IMR-90 (cell line): Measurements from ENCODE around the gene DCAF17. TPM values are rescaled to one million over a fixed set of nuclear protein-coding genes. Genes with fewer than 3 reads are reported as not detected.

Experiments
- ATAC-seq: fragments of 200-7000 bp; cut with Tn5 transposase; 2 replicates; pipeline ENCODE4 v1.9.1; 2020; ENCODE audit warnings: low read depth, mild to moderate bottlenecking, moderate library complexity
- BruUV-seq: library from RNA; stranded (reverse); fragments of 400-500 nt; replicated peaks from 2 replicates; lab custom pipeline; 2021; lab: Mats Ljungman, UMichigan
- CTCF ChIA-PET: fragments of 300-600 bp; formaldehyde crosslinking; extraction: SDS; loops from one replicate; lab custom pipeline; 2021; ENCODE audit warnings: antibody characterized with exemption; lab: Yijun Ruan, JAX
- POLR2A ChIA-PET: fragments of 300-600 bp; sonication (Branson Sonifier 250); formaldehyde crosslinking; loops from one replicate; lab custom pipeline; 2022; ENCODE audit warnings: antibody characterized with exemption; ENCODE audit not compliant: unreplicated experiment; lab: Charles Lee
- DNase-seq: peaks from one replicate; pipeline ENCODE4 v3.0.0; 2013
- H2AFZ ChIP-seq: replicated peaks from 2 replicates; pipeline ENCODE3; 2013; ENCODE audit warnings: low read length, mild to moderate bottlenecking; ENCODE audit not compliant: poor library complexity
- H2AK5ac ChIP-seq: 2 replicates; pipeline ENCODE4 v1.6.1; 2013; ENCODE audit warnings: low read depth, low read length, inconsistent platforms
- H2AK9ac ChIP-seq: replicated peaks from 2 replicates; pipeline ENCODE3; 2013; ENCODE audit warnings: mild to moderate bottlenecking, low read depth, low read length, moderate library complexity; ENCODE audit not compliant: poor library complexity
- H2BK120ac ChIP-seq: 2 replicates; pipeline ENCODE4 v1.6.1; 2013; ENCODE audit warnings: low read depth, low read length, inconsistent platforms
- H2BK15ac ChIP-seq: 3 replicates; pipeline ENCODE4 v1.6.1; 2013; ENCODE audit warnings: low read depth, low read length, inconsistent platforms
- H2BK20ac ChIP-seq: 2 replicates; pipeline ENCODE4 v1.6.1; 2013; ENCODE audit warnings: low read depth, mild to moderate bottlenecking, inconsistent platforms, low read length, moderate library complexity
- H2BK5ac ChIP-seq: 2 replicates; pipeline ENCODE4 v1.6.1; 2013; ENCODE audit warnings: mild to moderate bottlenecking, low read depth, low read length, inconsistent platforms; ENCODE audit not compliant: poor library complexity, severe bottlenecking
- H3K14ac ChIP-seq: replicated peaks from 2 replicates; pipeline ENCODE4 v1.6.1; 2013; ENCODE audit warnings: low read depth, low read length, inconsistent platforms
- H3K18ac ChIP-seq: 2 replicates; pipeline ENCODE4 v1.6.1; 2013; ENCODE audit warnings: low read depth, low read length, control low read depth
- H3K23ac ChIP-seq: 2 replicates; pipeline ENCODE4 v1.6.1; 2013; ENCODE audit warnings: low read depth, low read length, inconsistent platforms
- H3K27ac ChIP-seq: 2 replicates; pipeline ENCODE4 v1.5.1; 2013; ENCODE audit warnings: mild to moderate bottlenecking, control low read depth, low read length; ENCODE audit not compliant: insufficient read depth
- H3K27me3 ChIP-seq: 2 replicates; pipeline ENCODE4 v1.6.1; 2013; ENCODE audit warnings: low read length; ENCODE audit not compliant: control insufficient read depth, insufficient read depth
- H3K36me3 ChIP-seq: 2 replicates; pipeline ENCODE4 v1.6.1; 2013; ENCODE audit warnings: low read length, mixed read lengths; ENCODE audit not compliant: control insufficient read depth, insufficient read depth
- H3K4ac ChIP-seq: 2 replicates; pipeline ENCODE4 v1.6.1; 2013; ENCODE audit warnings: low read depth, low read length, inconsistent platforms
- H3K4me1 ChIP-seq: 2 replicates; pipeline ENCODE4 v1.6.1; 2013; ENCODE audit warnings: low read length, mixed read lengths; ENCODE audit not compliant: control insufficient read depth, insufficient read depth
- H3K4me2 ChIP-seq: 2 replicates; pipeline ENCODE4 v1.6.1; 2013; ENCODE audit warnings: low read depth, mild to moderate bottlenecking, control low read depth, low read length, moderate library complexity
- H3K4me3 ChIP-seq: 2 replicates; pipeline ENCODE4 v1.5.1; 2013; ENCODE audit warnings: low read depth, mild to moderate bottlenecking, control low read depth, low read length, moderate library complexity; ENCODE audit not compliant: insufficient read depth
- H3K56ac ChIP-seq: 2 replicates; pipeline ENCODE4 v1.6.1; 2013; ENCODE audit warnings: low read length, inconsistent platforms; ENCODE audit not compliant: insufficient read depth; ENCODE audit errors: extremely low read depth
- H3K79me1 ChIP-seq, 2 experiments: 2 replicates each; pipeline ENCODE4 v1.6.1; 2013; ENCODE audit warnings: low read length in 2 of 2, inconsistent platforms in 1 of 2, low read depth in 1 of 2
- H3K9ac ChIP-seq: 2 replicates; pipeline ENCODE4 v1.6.1; 2013; ENCODE audit warnings: low read depth, low read length, control low read depth
- H3K9me1 ChIP-seq: 2 replicates; pipeline ENCODE4 v1.6.1; 2013; ENCODE audit warnings: low read length, inconsistent platforms; ENCODE audit not compliant: insufficient read depth
- H3K9me3 ChIP-seq: 2 replicates; pipeline ENCODE4 v1.6.1; 2013; ENCODE audit warnings: low read length; ENCODE audit not compliant: control insufficient read depth, insufficient read depth
- H4K20me1 ChIP-seq: 2 replicates; pipeline ENCODE4 v1.6.1; 2013; ENCODE audit warnings: low read length, inconsistent platforms; ENCODE audit not compliant: insufficient read depth
- H4K5ac ChIP-seq: 2 replicates; pipeline ENCODE4 v1.6.1; 2013; ENCODE audit warnings: mild to moderate bottlenecking, low read depth, low read length, control low read depth
- H4K8ac ChIP-seq, 2 experiments: 2 replicates each; pipeline ENCODE4 v1.6.1; 2013; ENCODE audit warnings: low read depth in 2 of 2, low read length in 2 of 2, control low read depth in 1 of 2, inconsistent platforms in 1 of 2
- H4K91ac ChIP-seq: 2 replicates; pipeline ENCODE4 v1.6.1; 2013; ENCODE audit warnings: low read depth, low read length, inconsistent platforms; ENCODE audit not compliant: insufficient read depth
- BHLHE40 ChIP-seq: fragments of 150-350 bp; IDR thresholded peaks from 2 replicates; pipeline ENCODE4 v1.6.1; 2016; ENCODE audit warnings: mild to moderate bottlenecking, low read depth, low read length
- CEBPB ChIP-seq: IDR thresholded peaks from 2 replicates; pipeline ENCODE4 v1.6.1; 2012; ENCODE audit warnings: low read depth, low read length, improper control_type of control experiment
- CHD1 ChIP-seq: IDR thresholded peaks from 2 replicates; pipeline ENCODE4 v1.6.1; 2012; ENCODE audit warnings: low read depth, low read length, improper control_type of control experiment
- CTCF ChIP-seq: conservative IDR thresholded peaks from 2 replicates; pipeline ENCODE4 v1.5.1; 2012; ENCODE audit warnings: mild to moderate bottlenecking, low read depth, low read length, improper control_type of control experiment
- ELK1 ChIP-seq: fragments of 150-350 bp; IDR thresholded peaks from 2 replicates; pipeline ENCODE4 v1.6.1; 2016; ENCODE audit warnings: low read depth, mild to moderate bottlenecking, low read length, moderate library complexity, borderline replicate concordance
- FOS ChIP-seq: fragments of 150-350 bp; IDR thresholded peaks from 2 replicates; pipeline ENCODE4 v1.6.1; 2016; ENCODE audit warnings: low read depth, low read length
- MAFK ChIP-seq: IDR thresholded peaks from 2 replicates; pipeline ENCODE4 v1.6.1; 2012; ENCODE audit warnings: low read depth, low read length, improper control_type of control experiment
- MAZ ChIP-seq: IDR thresholded peaks from 2 replicates; pipeline ENCODE4 v1.6.1; 2012; ENCODE audit warnings: low read depth, mild to moderate bottlenecking, low read length, improper control_type of control experiment, moderate library complexity, borderline replicate concordance
- MXI1 ChIP-seq: IDR thresholded peaks from 2 replicates; pipeline ENCODE4 v1.6.1; 2012; ENCODE audit warnings: low read depth, mild to moderate bottlenecking, low read length, moderate library complexity, borderline replicate concordance
- NFE2L2 ChIP-seq: fragments of 150-350 bp; IDR thresholded peaks from 2 replicates; pipeline ENCODE4 v1.6.1; 2016; ENCODE audit warnings: low read depth, mild to moderate bottlenecking, low read length
- POLR2A ChIP-seq: IDR thresholded peaks from 2 replicates; pipeline ENCODE4 v1.6.1; 2012; ENCODE audit warnings: mild to moderate bottlenecking, low read depth, low read length
- RAD21 ChIP-seq: IDR thresholded peaks from 2 replicates; pipeline ENCODE4 v1.6.1; 2012; ENCODE audit warnings: low read length, improper control_type of control experiment
- RCOR1 ChIP-seq: IDR thresholded peaks from 2 replicates; pipeline ENCODE4 v1.6.1; 2012; ENCODE audit warnings: mild to moderate bottlenecking, low read length, improper control_type of control experiment; ENCODE audit not compliant: insufficient replicate concordance
- RFX5 ChIP-seq: IDR thresholded peaks from 2 replicates; pipeline ENCODE4 v1.8.0; 2012; ENCODE audit warnings: low read depth, mild to moderate bottlenecking, low read length, moderate library complexity
- SMC3 ChIP-seq: fragments of 150-350 bp; IDR thresholded peaks from 2 replicates; pipeline ENCODE4 v1.6.1; 2016; ENCODE audit warnings: low read depth, mild to moderate bottlenecking, antibody characterized with exemption, low read length, moderate library complexity
- USF2 ChIP-seq: fragments of 150-350 bp; IDR thresholded peaks from 2 replicates; pipeline ENCODE4 v1.6.1; 2017; ENCODE audit warnings: mild to moderate bottlenecking, antibody characterized with exemption, low read length, low read depth
- WGBS, 2 experiments: methylation state at CpG; one replicate each; pipeline versions ENCODE4 v1.1.5 to v1.1.7; 2013; ENCODE audit warnings: missing lambda C conversion rate in 2 of 2; ENCODE audit not compliant: insufficient read length in 1 of 2; ENCODE audit errors: extremely low coverage in 2 of 2; 5-methylcytosine and 5-hydroxymethylcytosine counted together
- dilution Hi-C: fragments of 300-500 bp; cut with HindIII; formaldehyde crosslinking; loops from one replicate; pipeline ENCODE4 v1.14.3; 2018; ENCODE audit warnings: low sequenced_read_pairs; ENCODE audit not compliant: unreplicated experiment
- in situ Hi-C: fragments of 300-500 bp; cut with MboI; formaldehyde crosslinking; loops from 3 replicates; pipeline ENCODE4 v1.14.3; 2019; ENCODE audit warnings: low sequenced_read_pairs, inconsistent platforms, mixed read lengths
- intact Hi-C: fragments of 100-400 bp; cut with micrococcal nuclease; formaldehyde crosslinking; loops from 2 replicates; pipeline ENCODE4 v1.10.0; 2022
- polyA plus RNA-seq, 3 experiments: library from polyadenylated mRNA; depleted of rRNA; stranded (reverse); fragments of >200 nt; gene quantifications; 2 replicates each; pipeline ENCODE4 v1.2.3, GENCODE V29; 2012; ENCODE audit warnings: low replicate concordance in 1 of 3
- total RNA-seq: library from RNA; depleted of rRNA; stranded (reverse); fragments of >200 nt; gene quantifications from 2 replicates; pipeline ENCODE4 v1.2.3, GENCODE V29; 2012

Gene DCAF17
- total and polyA plus RNA-seq, 2 of the 4 experiments (the other 2 are of a cell fraction): 6.7 to 13.1 TPM

GRCh38 chr2:171485116-171485515, 51.1 kb downstream of the DCAF17 start:
- Histone ChIP-seq H2BK120ac (no peak overlapping the region), H3K36me3 (no peaks in the 10 kb centered on the region), H3K9ac (no peak overlapping the region), H4K8ac (no peak overlapping the region), H4K91ac (no peak overlapping the region), H3K9me1 (peaks cover 5% of the 10 kb centered on the region; the same call in 1 of the 2 replicates), H3K4me3 (no peak overlapping the region), H3K18ac (no peak overlapping the region), H4K5ac (no peak overlapping the region), H3K4ac (no peak overlapping the region), H2AK9ac (no peak overlapping the region), H2BK20ac (no peak overlapping the region), H3K27ac (no peak overlapping the region), H4K20me1 (no peaks in the 10 kb centered on the region), H2BK15ac (no peak overlapping the region), H3K79me1 (no peaks in the 10 kb centered on the region), H3K4me2 (no peak overlapping the region), H3K56ac (no peak overlapping the region), H2AFZ (no peak overlapping the region), H3K23ac (no peak overlapping the region), H2AK5ac (no peak overlapping the region), H3K27me3 (no peaks in the 10 kb centered on the region), H3K14ac (no peak overlapping the region), H2BK5ac (no peak overlapping the region), H3K9me3 (no peaks in the 10 kb centered on the region), H3K4me1 (peaks cover 2% of the 10 kb centered on the region)
- no peak for TF ChIP-seq BHLHE40
- no peak for TF ChIP-seq RFX5
- TF ChIP-seq USF2: no peak
- TF ChIP-seq ELK1: no peak
- no peak for TF ChIP-seq SMC3
- no peak for TF ChIP-seq MAZ
- TF ChIP-seq POLR2A: no peak
- TF ChIP-seq CHD1: no peak
- no peak for TF ChIP-seq CEBPB
- no peak for TF ChIP-seq MXI1
- no peak for TF ChIP-seq MAFK
- TF ChIP-seq RAD21: no peak
- no peak for TF ChIP-seq FOS
- TF ChIP-seq CTCF: no peak
- TF ChIP-seq RCOR1: no peak
- no peak for TF ChIP-seq NFE2L2
- ATAC-seq: no peak
- POLR2A ChIA-PET: no interaction called here
- dilution Hi-C loops: no loop called here
- in situ Hi-C loops: no loop called here
- no CpG with 5 or more reads among the region's 1 CpG for WGBS, 2 experiments
- intact Hi-C loops: no loop called here
- BruUV-seq: no TSS peak
- CTCF ChIA-PET: no interaction called here
- DNase-seq: peak; percentile 20
